ENCODE data around the gene SCAMP4. TPM values are rescaled to one million over a fixed set of nuclear protein-coding genes. Genes with fewer than 3 reads are reported as not detected.

SCAMP4 gene
- total RNA-seq, 2 donors from 2014 or later, result 19.2 to 20.7 TPM

DNA sequence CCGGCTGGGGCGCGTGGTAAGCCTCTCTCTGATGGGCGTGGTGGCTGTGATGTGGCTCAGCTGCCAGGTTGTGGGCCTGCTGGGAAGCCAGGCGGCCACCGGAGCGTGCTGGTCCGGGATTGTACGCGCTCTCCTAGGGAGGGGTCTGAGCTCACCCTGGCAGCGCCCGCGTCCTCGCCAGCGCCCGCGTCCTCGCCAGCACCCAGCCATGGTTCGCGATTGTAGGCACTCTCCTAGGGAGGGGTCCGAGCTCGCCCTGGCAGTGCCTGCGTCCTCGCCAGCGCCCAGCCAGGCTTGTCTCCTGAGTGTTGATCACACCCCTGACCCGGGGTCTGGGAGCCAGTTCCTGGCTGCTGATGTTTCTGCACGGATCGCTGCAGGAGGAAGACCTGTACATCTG is 13.8 kb downstream of the SCAMP4 start:
- peaks cover 4% of the 10 kb centered on the region for H3K4me1 Mint-ChIP-seq
- H3K9me3 ChIP-seq (ENCODE audit: control insufficient read depth, low read length, poor library complexity, severe bottlenecking), result no peaks in the 10 kb centered on the region
- no peak overlapping the region for H3K4me3 Mint-ChIP-seq
- no peak for DNase-seq
- no peak overlapping the region for H3K27ac Mint-ChIP-seq
- no peaks in the 10 kb centered on the region for H3K27me3 Mint-ChIP-seq
- ATAC-seq, result no peak
- no peaks in the 10 kb centered on the region for H3K36me3 Mint-ChIP-seq (ENCODE audit: low read depth)

DNA sequence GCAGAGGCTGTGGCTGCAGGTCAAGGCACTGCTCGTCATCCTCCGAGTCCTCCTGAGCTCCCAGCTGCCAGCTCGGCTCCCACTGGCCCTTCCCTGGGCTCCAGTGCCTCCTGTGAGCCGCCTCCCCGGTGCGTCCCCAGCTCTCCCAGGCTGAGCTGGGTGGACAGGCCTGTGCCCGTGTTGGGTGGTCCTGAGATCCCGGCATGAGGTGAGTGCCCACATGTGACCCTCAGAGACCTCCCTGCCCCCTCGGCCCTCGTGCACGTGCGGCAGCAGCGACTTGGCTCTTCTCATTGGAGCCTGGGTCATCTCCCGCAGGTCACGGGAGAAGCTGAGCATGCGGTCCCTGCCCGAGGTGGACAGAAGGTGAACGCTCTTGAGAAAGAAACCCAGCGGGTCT is 15.4 kb downstream of the SCAMP4 start:
- no peak for ATAC-seq
- Mint-ChIP-seq H3K27ac (no peak overlapping the region), H3K36me3 (ENCODE audit: low read depth) (no peaks in the 10 kb centered on the region), H3K4me3 (no peak overlapping the region), H3K27me3 (no peaks in the 10 kb centered on the region), H3K4me1 (peaks cover 4% of the 10 kb centered on the region)
- DNase-seq, result no peak
- no peaks in the 10 kb centered on the region for H3K9me3 ChIP-seq (ENCODE audit: control insufficient read depth, low read length, poor library complexity, severe bottlenecking)

DNA sequence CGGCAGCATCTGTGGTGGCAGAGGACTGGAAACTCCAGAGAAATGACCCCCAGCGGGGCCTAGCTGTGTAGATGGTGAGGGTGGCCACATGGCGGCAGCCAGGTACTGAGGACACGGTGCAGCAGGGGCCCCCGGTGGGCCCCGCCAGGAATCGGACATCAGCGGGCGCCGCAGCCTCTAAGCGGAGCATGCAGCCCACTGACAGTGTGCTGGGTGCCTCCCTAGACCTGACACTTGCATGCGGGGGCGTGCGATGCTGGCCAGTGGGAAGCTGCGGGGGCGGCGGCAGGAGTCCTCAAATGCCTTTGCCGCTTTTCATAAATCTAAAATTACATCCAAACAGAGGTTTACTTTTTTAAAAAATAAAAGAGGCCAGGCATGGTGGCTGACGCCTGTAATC is 16.1 kb downstream of the SCAMP4 start:
- ATAC-seq, result no peak
- Mint-ChIP-seq H3K27me3 (no peaks in the 10 kb centered on the region), H3K4me3 (no peak overlapping the region), H3K4me1 (peaks cover 4% of the 10 kb centered on the region), H3K36me3 (ENCODE audit: low read depth) (no peaks in the 10 kb centered on the region), H3K27ac (no peak overlapping the region)
- DNase-seq, result no peak
- no peaks in the 10 kb centered on the region for H3K9me3 ChIP-seq (ENCODE audit: control insufficient read depth, low read length, poor library complexity, severe bottlenecking)

- Mint-ChIP-seq H3K36me3 (ENCODE audit: low read depth) (no peaks in the 10 kb centered on the region), H3K27ac (no peak overlapping the region), H3K27me3 (no peaks in the 10 kb centered on the region), H3K4me1 (peaks cover 4% of the 10 kb centered on the region), H3K4me3 (no peak overlapping the region)
- no peaks in the 10 kb centered on the region for H3K9me3 ChIP-seq (ENCODE audit: control insufficient read depth, low read length, poor library complexity, severe bottlenecking)
- DNase-seq (no peak), ATAC-seq (no peak)
Measured at GRCh38 chr19:1921825-1922224, 16.6 kb downstream of the SCAMP4 start.

DNA sequence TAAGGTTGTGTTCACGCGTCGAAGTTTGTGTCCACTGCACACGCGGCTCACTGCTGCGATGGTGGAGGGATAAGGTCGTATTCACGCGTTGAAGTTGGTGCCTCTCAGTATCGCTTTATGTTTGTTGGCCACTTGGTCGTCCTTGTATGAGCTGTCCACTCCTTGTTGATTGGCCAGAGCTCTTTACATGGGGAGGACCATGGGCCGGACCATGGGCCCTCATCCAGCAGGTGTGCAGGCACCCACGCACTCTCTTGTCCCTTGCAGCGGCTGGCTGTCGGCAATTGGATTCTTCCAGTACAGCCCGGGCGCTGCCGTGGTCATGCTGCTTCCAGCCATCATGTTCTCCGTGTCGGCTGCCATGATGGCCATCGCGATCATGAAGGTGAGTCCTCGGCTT is 17.6 kb downstream of the SCAMP4 start:
- Mint-ChIP-seq H3K27ac (peak overlapping the region; percentile 67), H3K4me3 (no peak overlapping the region), H3K27me3 (no peaks in the 10 kb centered on the region), H3K36me3 (ENCODE audit: low read depth) (no peaks in the 10 kb centered on the region), H3K4me1 (peaks cover 7% of the 10 kb centered on the region)
- H3K9me3 ChIP-seq (ENCODE audit: control insufficient read depth, low read length, poor library complexity, severe bottlenecking), result no peaks in the 10 kb centered on the region
- DNase-seq (no peak), ATAC-seq (no peak)

DNA sequence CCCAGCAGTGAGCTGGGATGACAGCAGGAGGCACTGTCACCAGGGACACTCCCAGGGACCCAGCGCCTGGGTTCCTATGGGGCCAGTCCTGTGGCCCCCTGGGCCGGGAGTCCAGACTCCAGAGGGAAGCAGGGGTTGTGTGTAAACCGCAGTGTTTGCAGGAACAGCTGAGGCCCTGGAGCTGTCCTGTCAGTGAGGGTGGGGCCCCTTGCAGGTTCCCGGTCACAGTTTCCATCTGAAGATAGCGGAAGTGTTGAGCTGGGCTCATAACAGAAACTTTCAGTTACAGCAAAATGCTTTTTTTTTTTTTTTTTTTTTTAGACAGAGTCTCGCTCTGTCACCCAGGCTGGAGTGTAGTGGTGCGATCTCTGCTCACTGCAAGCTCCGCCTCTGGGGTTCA is 18.1 kb downstream of the SCAMP4 start:
- H3K4me1 Mint-ChIP-seq, result peaks cover 9% of the 10 kb centered on the region
- H3K27me3 Mint-ChIP-seq, result no peaks in the 10 kb centered on the region
- peak overlapping the region; percentile 71 for H3K4me3 Mint-ChIP-seq
- H3K27ac Mint-ChIP-seq, result peak overlapping the region; percentile 67
- H3K36me3 Mint-ChIP-seq (ENCODE audit: low read depth), result no peaks in the 10 kb centered on the region
- no peaks in the 10 kb centered on the region for H3K9me3 ChIP-seq (ENCODE audit: control insufficient read depth, low read length, poor library complexity, severe bottlenecking)
- DNase-seq (no peak), ATAC-seq (peak; percentile 66)

DNA sequence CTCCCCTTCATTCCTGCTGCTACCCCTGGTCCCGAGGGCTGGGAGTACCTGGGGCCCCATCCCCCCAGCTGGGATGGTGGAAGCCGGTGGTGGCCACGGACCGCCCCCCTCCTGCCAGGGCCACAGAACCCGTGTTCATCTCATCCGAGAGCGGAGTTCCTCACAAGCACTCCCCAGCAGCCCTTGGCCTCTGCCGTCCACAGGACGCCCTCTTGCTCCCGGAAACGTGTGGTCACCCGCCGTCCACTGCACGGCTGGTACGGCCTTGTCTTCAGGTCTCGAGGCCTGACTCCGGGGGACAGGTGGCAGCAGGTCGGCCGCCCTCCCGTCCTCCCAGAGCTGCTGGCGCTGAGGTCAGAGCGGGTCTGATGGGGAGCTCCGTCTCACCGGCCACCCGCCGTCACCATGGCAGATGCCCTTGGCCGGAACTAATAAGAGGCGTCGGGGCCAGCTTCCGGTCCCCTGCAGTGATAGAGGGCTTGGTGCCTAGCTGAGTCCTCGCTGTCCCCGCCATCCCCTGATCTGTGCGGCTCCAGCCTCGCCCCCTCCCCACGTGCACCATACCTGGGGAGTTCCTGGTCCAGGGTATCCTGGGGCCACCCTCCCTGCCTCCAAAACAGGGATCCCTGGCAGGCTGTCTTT is 19.2 kb downstream of the SCAMP4 start:
- ATAC-seq (no peak), DNase-seq (no peak)
- Mint-ChIP-seq H3K4me1 (peaks cover 12% of the 10 kb centered on the region), H3K27me3 (no peaks in the 10 kb centered on the region), H3K4me3 (no peak overlapping the region), H3K27ac (no peak overlapping the region), H3K36me3 (ENCODE audit: low read depth) (no peaks in the 10 kb centered on the region)
- no peaks in the 10 kb centered on the region for H3K9me3 ChIP-seq (ENCODE audit: control insufficient read depth, low read length, poor library complexity, severe bottlenecking)

DNA sequence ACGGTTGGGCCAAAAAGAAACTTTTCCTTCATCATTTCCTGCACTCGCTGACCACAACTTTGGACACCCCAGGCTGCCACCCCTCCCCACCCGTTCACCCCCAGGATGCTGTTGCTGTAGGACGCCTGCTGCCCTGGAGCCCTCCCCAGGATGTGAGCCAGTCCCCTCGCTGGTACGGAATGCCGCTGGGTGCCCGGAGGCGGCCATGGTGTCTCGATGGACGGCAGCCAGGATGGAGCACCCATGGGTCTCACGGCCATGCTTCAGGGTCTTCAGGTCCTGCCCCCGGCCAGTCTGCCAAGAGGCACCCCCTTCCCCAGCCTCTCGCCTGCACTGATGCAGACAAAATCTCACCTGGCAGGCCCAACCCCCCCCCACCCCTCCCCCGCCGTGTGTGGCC is 20.3 kb downstream of the SCAMP4 start:
- ATAC-seq (no peak), DNase-seq (no peak)
- H3K4me3 Mint-ChIP-seq, result no peak overlapping the region
- peaks cover 19% of the 10 kb centered on the region for H3K4me1 Mint-ChIP-seq
- no peaks in the 10 kb centered on the region for H3K36me3 Mint-ChIP-seq (ENCODE audit: low read depth)
- H3K27me3 Mint-ChIP-seq, result no peaks in the 10 kb centered on the region
- H3K27ac Mint-ChIP-seq, result no peak overlapping the region
- no peaks in the 10 kb centered on the region for H3K9me3 ChIP-seq (ENCODE audit: control insufficient read depth, low read length, poor library complexity, severe bottlenecking)

GRCh38 chr19:1929021-1929742 is 24.0 kb downstream of the SCAMP4 start:
- Mint-ChIP-seq H3K27ac (peak overlapping the region; percentile 72), H3K4me3 (peak overlapping the region; percentile 79), H3K27me3 (no peaks in the 10 kb centered on the region), H3K4me1 (peaks cover 19% of the 10 kb centered on the region), H3K36me3 (ENCODE audit: low read depth) (no peaks in the 10 kb centered on the region)
- DNase-seq, result peak; percentile 67 to 85 (median 77)
- H3K9me3 ChIP-seq (ENCODE audit: control insufficient read depth, low read length, poor library complexity, severe bottlenecking), result no peaks in the 10 kb centered on the region
- peak; percentile 90 for ATAC-seq

DNA sequence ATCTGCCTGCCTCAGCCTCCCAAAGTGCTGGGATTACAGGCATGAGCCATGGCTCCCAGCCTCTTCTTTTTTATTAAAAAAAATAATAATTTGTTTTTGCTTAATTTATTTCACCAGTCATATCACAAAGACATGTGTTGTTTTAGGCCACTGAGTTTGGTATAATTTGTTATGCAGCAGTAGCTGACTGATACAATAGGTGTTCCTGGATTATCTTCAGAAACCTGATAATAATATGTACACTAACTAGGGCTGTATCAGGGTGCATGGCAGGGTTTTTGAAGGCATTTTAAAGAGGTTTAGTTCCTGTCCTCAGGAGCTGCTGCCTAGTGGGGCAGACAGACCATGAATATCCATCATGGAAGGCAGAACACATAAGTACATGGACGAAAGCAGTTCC is 26.2 kb downstream of the SCAMP4 start:
- H3K9me3 ChIP-seq (ENCODE audit: control insufficient read depth, low read length, poor library complexity, severe bottlenecking), result no peaks in the 10 kb centered on the region
- no peak for DNase-seq
- Mint-ChIP-seq H3K4me3 (no peak overlapping the region), H3K27me3 (no peaks in the 10 kb centered on the region), H3K27ac (no peak overlapping the region), H3K4me1 (peaks cover 23% of the 10 kb centered on the region), H3K36me3 (ENCODE audit: low read depth) (peaks cover under 1% of the 10 kb centered on the region)
- ATAC-seq, result no peak

DNA sequence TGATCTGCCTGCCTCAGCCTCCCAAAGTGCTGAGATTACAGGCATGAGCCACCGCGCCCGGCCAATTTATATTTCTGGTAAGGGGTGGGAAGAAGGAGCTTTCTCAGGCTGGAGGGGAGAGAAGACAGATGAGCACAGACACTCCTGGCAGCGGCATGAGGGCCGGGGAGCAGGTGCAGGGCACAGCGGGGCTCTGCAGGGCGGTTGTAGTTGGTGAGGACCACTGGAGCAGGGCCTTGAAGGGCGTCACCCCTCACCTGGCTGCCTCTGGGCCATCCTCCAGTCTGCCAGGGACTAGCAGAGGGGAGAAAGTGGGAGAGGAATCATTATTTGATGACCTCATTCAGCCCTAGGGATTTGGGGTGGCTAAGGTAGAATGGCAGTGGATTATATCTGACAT is 27.2 kb downstream of the SCAMP4 start:
- Mint-ChIP-seq H3K4me3 (no peak overlapping the region), H3K27me3 (no peaks in the 10 kb centered on the region), H3K4me1 (peaks cover 28% of the 10 kb centered on the region), H3K27ac (no peak overlapping the region), H3K36me3 (ENCODE audit: low read depth) (peaks cover 3% of the 10 kb centered on the region)
- no peaks in the 10 kb centered on the region for H3K9me3 ChIP-seq (ENCODE audit: control insufficient read depth, low read length, poor library complexity, severe bottlenecking)
- DNase-seq, result no peak
- no peak for ATAC-seq

- DNase-seq (no peak), ATAC-seq (no peak)
- Mint-ChIP-seq H3K27ac (no peak overlapping the region), H3K4me3 (no peak overlapping the region), H3K36me3 (ENCODE audit: low read depth) (peaks cover 3% of the 10 kb centered on the region), H3K4me1 (peaks cover 22% of the 10 kb centered on the region), H3K27me3 (no peaks in the 10 kb centered on the region)
- no peaks in the 10 kb centered on the region for H3K9me3 ChIP-seq (ENCODE audit: control insufficient read depth, low read length, poor library complexity, severe bottlenecking)
Measured at GRCh38 chr19:1933244-1933643, 28.0 kb downstream of the SCAMP4 start.

- DNase-seq (no peak), ATAC-seq (no peak)
- Mint-ChIP-seq H3K4me1 (peaks cover 22% of the 10 kb centered on the region), H3K4me3 (no peak overlapping the region), H3K27me3 (no peaks in the 10 kb centered on the region), H3K27ac (no peak overlapping the region), H3K36me3 (ENCODE audit: low read depth) (peaks cover 3% of the 10 kb centered on the region)
- H3K9me3 ChIP-seq (ENCODE audit: control insufficient read depth, low read length, poor library complexity, severe bottlenecking), result no peaks in the 10 kb centered on the region
Measured at GRCh38 chr19:1933942-1934341, 28.7 kb downstream of the SCAMP4 start.
